KMS-11 (cell line): ENCODE measurements around the gene ELK3.

Experiments used
- H2AFZ ChIP-seq: fragments of 200-600 bp; sonication (generic); 2 replicates; pipeline ENCODE4 v1.6.1; 2016; ENCODE audit warnings: antibody characterized with exemption, mixed run types, low read depth
- H3K27ac ChIP-seq: fragments of 200-600 bp; sonication (generic); 2 replicates; pipeline ENCODE4 v1.6.1; 2016; ENCODE audit warnings: mild to moderate bottlenecking, mixed run types
- H3K27me3 ChIP-seq: fragments of 200-600 bp; sonication (generic); 2 replicates; pipeline ENCODE4 v1.6.1; 2017; ENCODE audit warnings: mild to moderate bottlenecking, low read depth, mixed run types, moderate library complexity; ENCODE audit not compliant: insufficient read depth
- H3K36me3 ChIP-seq: fragments of 200-600 bp; sonication (generic); 2 replicates; pipeline ENCODE4 v1.6.1; 2017; ENCODE audit warnings: mild to moderate bottlenecking, mixed run types; ENCODE audit not compliant: insufficient read depth
- H3K4me1 ChIP-seq: fragments of 200-600 bp; sonication (generic); 2 replicates; pipeline ENCODE4 v1.6.1; 2016; ENCODE audit warnings: mild to moderate bottlenecking, low read depth, mixed run types; ENCODE audit not compliant: poor library complexity, severe bottlenecking
- H3K4me2 ChIP-seq: fragments of 200-600 bp; sonication (generic); 2 replicates; pipeline ENCODE4 v1.7.0; 2016; ENCODE audit warnings: mild to moderate bottlenecking, mixed run types
- H3K4me3 ChIP-seq: fragments of 200-600 bp; sonication (generic); IDR thresholded peaks from 2 replicates; pipeline ENCODE4 v1.6.1; 2017; ENCODE audit warnings: low read depth, low read length, mixed read lengths; ENCODE audit not compliant: insufficient read depth
- H3K79me2 ChIP-seq: fragments of 200-600 bp; sonication (generic); 2 replicates; pipeline ENCODE4 v1.6.1; 2016; ENCODE audit warnings: low read depth, mixed run types; ENCODE audit not compliant: insufficient read depth
- H3K9ac ChIP-seq: fragments of 200-600 bp; sonication (generic); 2 replicates; pipeline ENCODE4 v1.6.1; 2016; ENCODE audit warnings: mild to moderate bottlenecking, mixed run types
- H4K20me1 ChIP-seq: fragments of 200-600 bp; sonication (generic); 2 replicates; pipeline ENCODE4 v1.6.1; 2016; ENCODE audit warnings: mild to moderate bottlenecking, mixed run types; ENCODE audit not compliant: insufficient read depth
- TF ChIP-seq, protein P1 (sequence below): fragments of 200-600 bp; sonication (generic); conservative IDR thresholded peaks from 2 replicates; pipeline ENCODE4 v1.6.1; 2017; ENCODE audit warnings: low read depth, mild to moderate bottlenecking, antibody characterized with exemption, low read length, moderate library complexity, mixed read lengths

ELK3 gene

DNA sequence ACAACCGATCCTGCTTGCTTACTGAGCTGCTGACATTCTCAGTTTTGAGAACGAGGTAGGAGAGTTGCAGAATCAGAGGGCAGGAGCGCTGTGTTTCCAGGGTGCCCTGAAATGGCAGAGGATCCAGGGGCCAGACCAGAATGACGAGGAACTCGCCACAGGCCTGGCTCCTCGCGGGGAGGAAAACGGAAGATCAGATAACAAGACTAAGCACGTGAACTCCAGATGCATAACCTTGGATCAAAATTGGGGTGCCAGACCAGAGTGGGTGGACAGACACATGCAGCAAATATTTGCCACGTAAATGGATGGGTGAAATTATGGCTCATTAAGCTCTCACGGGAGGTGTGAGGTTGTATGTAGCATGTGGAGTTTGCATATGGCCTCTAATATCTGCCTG lies 46.5 kb downstream of the ELK3 start:
- Histone ChIP-seq H3K4me3 (no peak overlapping the region), H3K36me3 (no peaks in the 10 kb centered on the region), H3K9ac (no peak overlapping the region), H3K79me2 (peaks cover 15% of the 10 kb centered on the region), H4K20me1 (no peaks in the 10 kb centered on the region), H2AFZ (no peak overlapping the region), H3K27me3 (no peaks in the 10 kb centered on the region), H3K4me1 (no peaks in the 10 kb centered on the region), H3K27ac (no peak overlapping the region), H3K4me2 (no peak overlapping the region)
- TF ChIP-seq, protein P1, sequence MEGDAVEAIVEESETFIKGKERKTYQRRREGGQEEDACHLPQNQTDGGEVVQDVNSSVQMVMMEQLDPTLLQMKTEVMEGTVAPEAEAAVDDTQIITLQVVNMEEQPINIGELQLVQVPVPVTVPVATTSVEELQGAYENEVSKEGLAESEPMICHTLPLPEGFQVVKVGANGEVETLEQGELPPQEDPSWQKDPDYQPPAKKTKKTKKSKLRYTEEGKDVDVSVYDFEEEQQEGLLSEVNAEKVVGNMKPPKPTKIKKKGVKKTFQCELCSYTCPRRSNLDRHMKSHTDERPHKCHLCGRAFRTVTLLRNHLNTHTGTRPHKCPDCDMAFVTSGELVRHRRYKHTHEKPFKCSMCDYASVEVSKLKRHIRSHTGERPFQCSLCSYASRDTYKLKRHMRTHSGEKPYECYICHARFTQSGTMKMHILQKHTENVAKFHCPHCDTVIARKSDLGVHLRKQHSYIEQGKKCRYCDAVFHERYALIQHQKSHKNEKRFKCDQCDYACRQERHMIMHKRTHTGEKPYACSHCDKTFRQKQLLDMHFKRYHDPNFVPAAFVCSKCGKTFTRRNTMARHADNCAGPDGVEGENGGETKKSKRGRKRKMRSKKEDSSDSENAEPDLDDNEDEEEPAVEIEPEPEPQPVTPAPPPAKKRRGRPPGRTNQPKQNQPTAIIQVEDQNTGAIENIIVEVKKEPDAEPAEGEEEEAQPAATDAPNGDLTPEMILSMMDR: no peak

DNA sequence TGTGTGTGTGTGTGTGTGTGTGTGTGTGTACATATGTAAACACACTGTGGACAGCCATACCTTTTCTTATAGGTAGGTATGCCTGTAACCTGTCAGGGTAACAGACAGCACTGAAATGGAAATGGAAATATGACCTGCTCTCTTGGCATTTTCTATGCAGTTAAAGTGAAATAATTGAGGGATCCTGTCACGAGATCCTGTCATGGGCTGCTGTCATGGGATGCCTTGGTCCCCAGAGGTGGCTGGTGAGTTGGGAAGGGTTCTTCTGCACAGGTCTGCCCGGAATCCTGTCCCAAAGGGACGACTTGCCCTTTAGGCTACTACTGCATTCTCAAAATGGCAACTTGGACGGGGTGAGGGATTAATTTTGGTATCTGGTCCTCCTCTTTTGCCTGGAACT lies 47.3 kb downstream of the ELK3 start:
- H3K4me2 ChIP-seq: no peak overlapping the region
- H3K79me2 ChIP-seq: peaks cover 15% of the 10 kb centered on the region
- no peaks in the 10 kb centered on the region for H4K20me1 ChIP-seq
- no peak overlapping the region for H3K9ac ChIP-seq
- no peak overlapping the region for H3K4me3 ChIP-seq
- TF ChIP-seq, protein P1: no peak
- H3K27ac ChIP-seq: no peak overlapping the region
- H3K4me1 ChIP-seq: no peaks in the 10 kb centered on the region
- H2AFZ ChIP-seq: no peak overlapping the region
- H3K36me3 ChIP-seq: 0 out of 2 replicates have a peak, but pooled peaks cover under 1% of the 10 kb centered on the region
- H3K27me3 ChIP-seq: no peaks in the 10 kb centered on the region

DNA sequence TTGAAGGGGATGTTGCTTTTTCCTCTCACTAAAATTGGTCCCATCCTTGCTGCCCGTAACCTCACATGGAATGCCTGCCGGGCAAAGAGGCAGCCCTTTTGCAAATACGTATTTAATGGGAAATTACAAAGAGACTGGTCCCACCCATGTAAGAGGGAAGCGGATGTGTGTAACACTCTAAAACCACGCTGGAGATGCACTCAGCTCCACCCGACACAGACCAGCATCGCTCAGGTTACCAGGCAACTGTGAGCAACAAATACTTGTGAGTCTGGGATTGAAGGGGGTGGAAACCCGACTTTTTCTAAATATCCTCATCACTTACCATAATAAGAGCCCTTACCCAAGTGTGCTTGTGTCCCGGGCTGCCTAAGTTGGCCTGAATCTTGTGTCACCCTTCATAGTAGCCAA lies 47.7 kb downstream of the ELK3 start:
- no peak overlapping the region for H3K4me3 ChIP-seq
- H2AFZ ChIP-seq: no peak overlapping the region

DNA sequence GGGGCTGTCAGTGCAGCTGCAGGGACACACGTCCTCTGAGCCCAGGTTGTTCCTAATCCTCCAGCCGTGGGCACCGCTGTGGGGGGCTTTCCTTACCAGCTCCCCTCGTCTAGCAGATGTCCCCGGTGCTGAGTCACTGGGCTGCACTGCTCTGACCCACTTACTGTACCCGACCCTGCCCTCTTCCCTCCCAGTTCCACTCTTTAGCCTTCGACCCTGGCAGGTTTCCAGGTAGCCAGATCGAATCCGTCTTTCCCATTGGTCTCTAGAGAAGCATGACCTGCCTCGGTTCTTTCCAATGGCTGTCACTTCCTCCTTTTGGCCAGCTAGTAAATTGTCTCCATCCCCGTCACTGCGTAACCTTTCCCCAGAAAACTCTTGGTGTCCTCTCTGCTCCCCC lies 48.4 kb downstream of the ELK3 start:
- Histone ChIP-seq H3K4me2 (no peak overlapping the region), H3K36me3 (0 out of 2 replicates have a peak, but pooled peaks cover 3% of the 10 kb centered on the region), H3K4me1 (no peaks in the 10 kb centered on the region), H2AFZ (no peak overlapping the region), H4K20me1 (no peaks in the 10 kb centered on the region), H3K4me3 (no peak overlapping the region), H3K79me2 (peaks cover 15% of the 10 kb centered on the region), H3K27ac (no peak overlapping the region), H3K27me3 (no peaks in the 10 kb centered on the region), H3K9ac (no peak overlapping the region)
- TF ChIP-seq, protein P1: no peak

More for the DNA sequence above, 47.7 kb downstream of the ELK3 start:
- Histone ChIP-seq H3K9ac (no peak overlapping the region), H3K27ac (no peak overlapping the region), H3K79me2 (peaks cover 15% of the 10 kb centered on the region), H3K36me3 (0 out of 2 replicates have a peak, but pooled peaks cover 3% of the 10 kb centered on the region), H3K27me3 (no peaks in the 10 kb centered on the region), H3K4me1 (no peaks in the 10 kb centered on the region), H3K4me2 (no peak overlapping the region), H4K20me1 (no peaks in the 10 kb centered on the region)
- TF ChIP-seq, protein P1: no peak
